NB4 (cell line): Measurements from ENCODE around the gene SLC28A2.
A peak's percentile ranks its signal among the peaks of the same experiment; 100 is the strongest.

Experiments used
- MYC ChIP-seq: IDR thresholded peaks from 2 replicates; pipeline ENCODE4 v1.6.1; 2011; ENCODE audit warnings: low read depth, low read length
- POLR2A ChIP-seq: IDR thresholded peaks from 2 replicates; pipeline ENCODE4 v1.6.1; 2011; ENCODE audit warnings: mild to moderate bottlenecking; ENCODE audit not compliant: insufficient read length; ENCODE audit errors: extremely low read depth
- TF ChIP-seq, protein P1 (sequence below): IDR thresholded peaks from one replicate; pipeline ENCODE4 v1.5.1; 2012; ENCODE audit warnings: low read depth, low read length
- TF ChIP-seq, protein P2 (sequence below): IDR thresholded peaks from 2 replicates; pipeline ENCODE4 v1.6.1; 2011; ENCODE audit warnings: low read depth, low read length

DNA sequence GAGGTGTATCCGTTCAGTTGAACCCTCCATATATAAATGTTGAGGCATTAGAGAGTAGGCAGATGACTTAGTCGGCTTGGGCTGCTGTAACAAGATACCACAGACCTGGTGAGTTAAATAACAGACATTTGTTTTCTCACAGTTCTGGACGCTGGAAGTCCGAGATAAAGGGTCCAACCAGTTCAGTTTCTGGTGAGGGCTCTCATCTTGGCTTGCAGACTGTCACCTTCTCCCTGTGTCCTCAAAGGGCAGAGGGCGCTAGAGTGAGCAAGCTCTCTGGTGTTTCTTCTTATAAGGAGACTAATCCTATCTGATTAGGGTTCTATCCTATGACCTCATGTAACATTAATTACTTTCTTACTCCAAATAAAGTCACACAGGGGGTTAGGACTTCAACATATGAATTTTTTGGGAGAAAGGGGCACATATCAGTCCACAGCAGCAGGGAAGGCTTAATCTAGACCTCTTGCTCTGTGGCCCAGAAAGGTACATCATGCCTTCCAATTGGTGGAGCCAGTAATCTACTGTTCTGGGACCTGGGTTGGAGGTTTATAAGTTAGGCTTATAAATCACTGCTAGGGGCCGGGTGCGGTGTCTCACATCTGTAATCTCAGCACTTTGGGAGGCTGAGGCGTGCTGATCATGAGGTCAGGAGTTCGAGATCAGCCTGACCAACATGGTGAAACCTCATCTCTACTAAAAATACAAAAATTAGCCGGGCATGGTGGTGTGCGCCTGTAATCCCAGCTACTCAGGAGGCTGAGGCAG, 26.3 kb upstream of the SLC28A2 start:
- TF ChIP-seq, protein P1, sequence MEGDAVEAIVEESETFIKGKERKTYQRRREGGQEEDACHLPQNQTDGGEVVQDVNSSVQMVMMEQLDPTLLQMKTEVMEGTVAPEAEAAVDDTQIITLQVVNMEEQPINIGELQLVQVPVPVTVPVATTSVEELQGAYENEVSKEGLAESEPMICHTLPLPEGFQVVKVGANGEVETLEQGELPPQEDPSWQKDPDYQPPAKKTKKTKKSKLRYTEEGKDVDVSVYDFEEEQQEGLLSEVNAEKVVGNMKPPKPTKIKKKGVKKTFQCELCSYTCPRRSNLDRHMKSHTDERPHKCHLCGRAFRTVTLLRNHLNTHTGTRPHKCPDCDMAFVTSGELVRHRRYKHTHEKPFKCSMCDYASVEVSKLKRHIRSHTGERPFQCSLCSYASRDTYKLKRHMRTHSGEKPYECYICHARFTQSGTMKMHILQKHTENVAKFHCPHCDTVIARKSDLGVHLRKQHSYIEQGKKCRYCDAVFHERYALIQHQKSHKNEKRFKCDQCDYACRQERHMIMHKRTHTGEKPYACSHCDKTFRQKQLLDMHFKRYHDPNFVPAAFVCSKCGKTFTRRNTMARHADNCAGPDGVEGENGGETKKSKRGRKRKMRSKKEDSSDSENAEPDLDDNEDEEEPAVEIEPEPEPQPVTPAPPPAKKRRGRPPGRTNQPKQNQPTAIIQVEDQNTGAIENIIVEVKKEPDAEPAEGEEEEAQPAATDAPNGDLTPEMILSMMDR, result peak; percentile 18
- TF ChIP-seq MYC (no peak), POLR2A (no peak)
- TF ChIP-seq, protein P2, sequence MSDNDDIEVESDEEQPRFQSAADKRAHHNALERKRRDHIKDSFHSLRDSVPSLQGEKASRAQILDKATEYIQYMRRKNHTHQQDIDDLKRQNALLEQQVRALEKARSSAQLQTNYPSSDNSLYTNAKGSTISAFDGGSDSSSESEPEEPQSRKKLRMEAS, result no peak
